Activated CD4-positive, alpha-beta T cell treated with anti-CD3 and anti-CD28 coated beads, Interleukin-2, amount 50 U/mL, for 16 hours (primary cell): Measurements from ENCODE around the gene ZNRF2.
"Not testable (repeated sequence)": the region's sequence is repeated elsewhere in the genome, so short reads cannot be mapped to it uniquely, and the experiment has no call there.

Experiments
- DNase-seq: peaks from one replicate; pipeline ENCODE4 v3.0.0-alpha.2; 2020

The ZNRF2 gene

DNA sequence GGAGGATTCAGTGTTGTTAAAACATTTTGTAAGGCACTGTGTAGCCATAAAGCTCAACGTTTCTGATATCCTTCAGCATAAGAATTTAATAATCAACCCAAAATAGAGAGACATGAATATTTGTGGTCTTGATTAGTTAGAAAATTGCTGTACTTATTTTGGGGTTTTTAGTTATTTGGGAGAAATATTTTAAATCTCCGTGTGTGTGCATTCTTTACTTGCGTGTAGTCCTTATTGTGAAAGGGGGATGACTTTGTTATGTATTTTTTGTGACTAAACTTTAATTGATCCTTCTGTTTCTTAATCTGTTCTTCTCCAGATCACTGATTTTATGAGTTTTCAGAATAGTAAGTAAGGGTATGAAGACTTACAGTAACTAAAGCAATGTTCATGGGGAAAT is 81.2 kb downstream of the ZNRF2 start:
- no peak for DNase-seq

DNA sequence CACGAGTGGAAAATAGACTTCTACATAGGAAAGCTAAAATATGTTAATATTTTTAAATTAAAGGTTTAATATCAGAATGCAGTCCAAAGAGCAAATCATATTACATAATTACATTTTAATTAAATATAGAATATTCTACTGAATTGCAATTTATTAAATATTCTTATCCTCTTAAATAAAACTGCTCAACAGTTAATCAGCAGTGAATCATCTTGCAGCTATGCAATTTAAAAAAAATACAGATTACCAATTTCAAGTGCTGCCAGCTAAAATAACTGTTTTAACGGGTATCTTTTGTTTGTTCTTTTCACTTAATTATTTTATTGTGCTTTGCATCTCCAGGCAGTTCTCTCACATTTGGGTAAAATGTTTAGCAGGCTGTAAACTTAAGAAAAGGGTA is 82.2 kb downstream of the ZNRF2 start:
- DNase-seq = no peak

DNA sequence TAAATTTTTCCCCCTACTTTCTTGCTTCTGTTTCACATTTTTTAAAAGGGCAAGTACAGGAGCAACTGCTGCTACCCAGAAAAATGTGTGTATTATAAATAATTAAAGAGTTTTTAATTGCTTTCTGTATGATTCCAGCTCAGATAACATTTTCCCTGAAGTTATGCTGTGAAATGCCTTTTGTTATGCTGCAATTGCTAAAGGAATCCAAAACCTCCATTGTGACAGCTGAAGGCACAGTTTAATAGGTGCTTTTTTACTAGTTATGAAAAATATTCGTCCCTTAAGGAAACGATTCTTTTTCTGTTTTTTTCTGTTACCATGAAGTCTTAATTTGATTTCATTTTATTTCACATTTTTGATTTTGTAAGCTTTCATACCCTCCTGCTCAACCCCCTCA is 83.2 kb downstream of the ZNRF2 start:
- DNase-seq = no peak

GRCh38 chr7:30369879-30370278 is 85.5 kb downstream of the ZNRF2 start:
- no peak for DNase-seq

- no peak for DNase-seq
Observed at GRCh38 chr7:30371321-30371720, 86.9 kb downstream of the ZNRF2 start.

DNA sequence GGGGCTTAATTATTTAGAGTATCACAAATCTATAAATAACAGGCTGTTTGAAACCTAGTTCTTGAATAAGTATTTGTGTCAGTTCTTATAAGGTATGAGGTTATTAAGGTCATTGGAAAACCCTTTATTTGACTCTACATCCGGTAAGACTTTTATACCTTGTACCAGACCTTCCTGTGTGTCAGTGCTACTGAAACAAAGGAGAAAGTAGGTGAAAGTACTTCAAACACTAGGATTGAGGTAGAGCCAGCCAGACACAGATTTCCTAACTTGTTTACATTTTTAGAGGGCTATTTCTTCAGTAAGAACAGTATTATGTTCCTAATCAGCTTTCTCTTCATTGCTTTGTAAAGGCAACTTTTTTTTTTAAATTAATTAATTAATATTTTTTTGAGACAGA is 93.9 kb downstream of the ZNRF2 start:
- no peak for DNase-seq

GRCh38 chr7:30379131-30379530 is 94.7 kb downstream of the ZNRF2 start:
- DNase-seq = no peak

- DNase-seq = no peak
Observed at GRCh38 chr7:30379741-30380140, 95.3 kb downstream of the ZNRF2 start.

- DNase-seq = no peak
Observed at GRCh38 chr7:30380294-30380693, 95.9 kb downstream of the ZNRF2 start.

- not testable (repeated sequence) for DNase-seq
Observed at GRCh38 chr7:30380824-30381223, 96.4 kb downstream of the ZNRF2 start.

GRCh38 chr7:30382607-30383006 is 98.2 kb downstream of the ZNRF2 start:
- no peak for DNase-seq

- no peak for DNase-seq
Observed at GRCh38 chr7:30389791-30390190, 105.4 kb downstream of the ZNRF2 start.

DNA sequence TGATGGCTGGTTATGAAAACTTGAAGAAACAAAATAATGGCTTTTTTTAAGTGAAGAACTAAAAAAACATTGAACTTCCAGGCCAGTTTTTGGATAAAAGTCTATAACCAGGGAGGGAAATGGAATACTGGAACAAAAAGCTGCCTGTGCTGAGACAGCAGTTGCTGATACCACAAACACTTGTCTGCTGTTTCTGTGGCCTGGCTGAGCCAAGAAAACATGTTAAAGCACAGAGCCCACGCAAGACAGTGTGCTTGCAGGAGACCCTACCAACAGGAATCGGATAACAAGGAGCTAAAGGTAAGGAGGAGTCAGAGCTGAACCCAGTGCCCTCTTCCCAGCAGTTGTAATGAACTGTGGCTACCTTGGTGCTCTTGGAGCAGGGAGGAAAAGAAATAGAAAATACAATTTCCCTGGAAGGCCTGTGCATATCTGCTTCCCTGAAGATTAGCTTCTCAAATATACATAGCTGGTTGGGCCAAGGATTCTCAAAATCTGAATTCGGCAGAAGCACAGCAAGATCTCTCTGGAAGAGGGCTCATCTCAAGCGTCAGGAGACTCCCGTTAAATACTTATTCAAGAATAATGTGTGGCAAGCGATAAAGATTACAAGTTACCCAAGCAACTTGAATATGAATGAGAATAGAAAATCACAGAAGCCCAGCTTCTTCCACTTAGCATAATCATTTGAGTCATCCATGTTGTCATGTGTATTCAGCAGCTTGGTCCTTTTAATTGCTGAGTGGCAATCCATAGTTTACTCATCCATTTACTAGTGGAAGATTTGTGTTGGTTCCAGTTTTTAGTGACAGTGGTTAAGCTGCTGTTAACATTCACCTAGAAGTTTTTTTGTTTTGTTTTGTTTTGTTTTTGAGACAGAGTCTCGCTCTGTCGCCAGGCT is 106.6 kb downstream of the ZNRF2 start:
- peak; percentile 43 for DNase-seq

GRCh38 chr7:30391806-30392205 is 107.4 kb downstream of the ZNRF2 start:
- DNase-seq = no peak

- DNase-seq = no peak
Observed at GRCh38 chr7:30395676-30396075, 111.3 kb downstream of the ZNRF2 start.

GRCh38 chr7:30396389-30396788 is 112.0 kb downstream of the ZNRF2 start:
- DNase-seq = no peak

GRCh38 chr7:30403477-30403876 is 119.1 kb downstream of the ZNRF2 start:
- no peak for DNase-seq

DNA sequence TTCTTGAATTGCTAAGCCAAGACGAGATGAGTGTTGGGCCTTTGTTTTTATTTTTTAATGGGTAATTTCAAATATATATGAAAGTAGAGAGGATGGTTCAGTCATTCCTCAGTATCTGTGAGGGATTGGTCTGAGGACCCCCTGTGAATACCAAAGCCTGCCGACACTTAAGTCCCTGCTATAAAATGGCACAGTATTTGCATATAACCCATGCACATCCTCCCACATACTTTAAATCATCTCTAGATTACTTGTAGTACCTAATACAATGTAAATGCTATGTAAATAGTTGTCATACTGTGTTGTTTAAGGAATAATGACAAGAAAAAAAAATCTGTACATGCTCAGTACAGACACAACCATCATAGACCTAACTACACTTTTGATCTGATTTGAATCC is 120.8 kb downstream of the ZNRF2 start:
- no peak for DNase-seq

GRCh38 chr7:30406664-30407425 is 122.4 kb downstream of the ZNRF2 start:
- no peak for DNase-seq

GRCh38 chr7:30411173-30411572 is 126.8 kb downstream of the ZNRF2 start:
- no peak for DNase-seq

DNA sequence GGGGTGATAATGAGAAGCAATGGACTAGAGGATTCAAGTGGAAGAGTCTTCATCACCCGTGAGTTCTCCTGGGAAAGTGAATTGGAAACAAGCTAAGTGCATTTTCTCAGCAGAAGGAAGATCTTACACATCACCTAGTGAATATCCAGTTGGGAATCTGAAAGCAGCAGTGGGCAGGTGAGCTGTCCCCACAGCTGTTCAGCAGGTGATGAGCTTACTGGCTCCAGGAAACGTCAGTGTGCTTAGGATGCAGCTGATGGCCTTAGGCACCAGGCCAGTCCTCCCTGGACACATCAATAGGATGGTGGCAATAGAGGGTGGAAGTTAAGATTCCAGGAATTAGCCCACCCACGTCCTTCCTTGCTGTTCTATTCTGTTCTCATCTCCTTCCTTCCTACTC is 127.5 kb downstream of the ZNRF2 start:
- no peak for DNase-seq

DNA sequence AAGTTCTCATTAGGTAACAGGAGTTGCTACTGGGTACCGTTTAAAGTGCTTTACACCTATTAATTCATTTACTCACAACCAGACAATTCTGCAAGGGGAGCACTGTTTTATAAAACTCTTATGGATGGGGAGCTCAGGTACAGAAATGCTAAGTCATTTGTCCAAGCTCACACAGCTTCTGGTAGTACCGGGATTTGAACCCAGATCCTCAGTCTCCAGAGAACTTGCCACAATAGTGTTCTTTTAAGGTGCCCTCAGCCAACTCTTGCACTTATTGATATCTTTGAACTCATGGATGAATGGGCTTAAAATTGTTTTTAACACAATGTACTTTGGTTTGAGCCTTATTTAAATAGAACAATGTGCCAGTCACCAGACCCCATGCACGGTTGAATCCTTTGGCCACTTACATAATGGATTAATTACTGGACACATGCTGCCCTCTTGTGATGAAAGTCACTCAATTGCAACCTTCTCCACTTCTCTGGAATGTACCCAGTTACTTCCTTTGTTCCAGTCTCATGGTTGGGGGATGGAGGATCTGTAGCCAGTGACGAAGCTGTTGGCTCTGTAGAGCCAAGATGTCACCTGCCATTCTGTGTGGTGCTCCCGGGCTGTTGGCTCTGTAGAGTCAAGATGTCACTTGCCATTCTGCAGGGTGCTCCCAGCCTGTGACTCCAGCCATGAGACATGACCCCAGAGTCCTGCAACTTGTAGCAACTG is 128.5 kb downstream of the ZNRF2 start:
- peak; percentile 10 for DNase-seq

DNA sequence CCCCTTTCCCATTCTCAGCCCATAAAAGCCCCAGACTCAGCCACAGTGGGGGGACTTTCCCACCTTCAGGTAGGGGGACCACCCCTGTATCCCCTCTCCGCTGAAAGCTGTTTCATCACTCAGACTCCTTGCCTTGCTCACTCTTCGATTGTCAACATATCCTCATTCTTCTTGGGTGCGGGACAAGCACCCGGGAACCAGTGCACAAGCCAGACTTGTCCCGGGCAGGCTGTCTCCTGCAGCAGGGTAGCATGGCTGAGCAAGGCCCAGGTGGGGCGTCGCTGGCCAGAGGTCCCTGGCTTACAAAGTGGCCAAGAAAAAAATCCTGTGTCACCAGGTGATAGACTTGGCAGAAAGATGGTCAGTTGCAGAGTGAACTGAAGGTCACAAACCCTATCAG is 129.5 kb downstream of the ZNRF2 start:
- no peak for DNase-seq
